ENCODE measurements around the gene GJA3.

The GJA3 gene

DNA sequence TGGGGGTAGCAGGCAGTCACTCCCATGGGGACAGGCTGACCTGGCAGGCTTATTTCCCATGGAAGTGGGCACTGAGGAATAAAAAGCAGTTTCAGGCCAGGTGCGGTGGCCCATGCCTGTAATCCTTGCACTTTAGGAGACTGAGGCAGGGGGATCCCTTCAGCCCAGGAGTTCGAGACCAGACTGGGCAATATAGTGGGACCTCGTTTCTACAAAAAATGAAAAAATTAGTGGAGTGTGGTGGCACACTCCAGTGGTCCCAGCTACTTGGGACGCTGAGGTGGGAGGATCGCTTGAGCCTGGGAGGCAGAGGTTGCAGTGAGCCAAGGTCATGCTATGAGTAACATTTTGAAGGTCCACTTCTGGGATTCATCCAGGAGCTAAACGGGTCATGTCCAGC lies 25.9 kb upstream of the GJA3 start:
- no peaks in the 10 kb centered on the region for H3K4me1 Mint-ChIP-seq
- no peak overlapping the region for H3K4me3 Mint-ChIP-seq
- no peaks in the 10 kb centered on the region for H3K36me3 Mint-ChIP-seq (ENCODE audit: low read depth)
- H3K27ac Mint-ChIP-seq: no peak overlapping the region
- DNase-seq: no peak
- no peaks in the 10 kb centered on the region for H3K9me3 Mint-ChIP-seq
- peaks cover 81% of the 10 kb centered on the region for H3K27me3 Mint-ChIP-seq (ENCODE audit: low read depth, poor library complexity)
- TF ChIP-seq, protein P1, sequence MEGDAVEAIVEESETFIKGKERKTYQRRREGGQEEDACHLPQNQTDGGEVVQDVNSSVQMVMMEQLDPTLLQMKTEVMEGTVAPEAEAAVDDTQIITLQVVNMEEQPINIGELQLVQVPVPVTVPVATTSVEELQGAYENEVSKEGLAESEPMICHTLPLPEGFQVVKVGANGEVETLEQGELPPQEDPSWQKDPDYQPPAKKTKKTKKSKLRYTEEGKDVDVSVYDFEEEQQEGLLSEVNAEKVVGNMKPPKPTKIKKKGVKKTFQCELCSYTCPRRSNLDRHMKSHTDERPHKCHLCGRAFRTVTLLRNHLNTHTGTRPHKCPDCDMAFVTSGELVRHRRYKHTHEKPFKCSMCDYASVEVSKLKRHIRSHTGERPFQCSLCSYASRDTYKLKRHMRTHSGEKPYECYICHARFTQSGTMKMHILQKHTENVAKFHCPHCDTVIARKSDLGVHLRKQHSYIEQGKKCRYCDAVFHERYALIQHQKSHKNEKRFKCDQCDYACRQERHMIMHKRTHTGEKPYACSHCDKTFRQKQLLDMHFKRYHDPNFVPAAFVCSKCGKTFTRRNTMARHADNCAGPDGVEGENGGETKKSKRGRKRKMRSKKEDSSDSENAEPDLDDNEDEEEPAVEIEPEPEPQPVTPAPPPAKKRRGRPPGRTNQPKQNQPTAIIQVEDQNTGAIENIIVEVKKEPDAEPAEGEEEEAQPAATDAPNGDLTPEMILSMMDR (IDR thresholded peaks at IDR 0.05): no peak

DNA sequence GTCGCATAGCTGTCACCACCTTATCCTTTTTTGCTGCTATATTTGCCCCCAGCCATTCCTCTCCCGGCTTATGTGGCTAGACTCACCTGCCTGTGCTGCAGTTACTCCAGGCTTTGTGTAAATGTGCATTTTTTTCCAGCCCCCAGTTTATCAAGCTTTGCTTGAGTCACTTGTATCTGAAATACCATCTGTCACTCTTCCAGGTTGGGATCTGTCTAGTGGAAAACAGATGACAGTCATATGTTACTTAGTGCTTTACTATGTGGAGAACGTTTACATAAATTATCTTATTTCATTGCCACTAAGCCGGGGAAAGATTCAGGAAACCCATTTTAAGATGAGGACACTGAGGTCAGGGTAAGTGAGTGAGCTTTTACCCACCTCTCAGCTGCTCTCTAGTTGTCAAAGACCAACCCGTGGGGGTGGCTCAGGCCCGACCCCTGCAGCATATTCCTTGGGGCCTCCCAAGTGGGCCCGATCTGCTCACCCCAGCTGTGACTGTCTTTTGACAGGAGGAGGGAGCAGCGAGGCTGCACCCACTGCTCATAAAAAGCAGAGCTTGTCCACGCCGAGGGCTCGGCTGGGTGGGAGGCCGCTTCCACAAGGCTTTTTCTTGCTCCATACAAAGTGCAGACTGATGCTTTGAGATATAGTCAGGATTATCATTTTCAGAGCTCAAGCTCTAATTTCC lies 24.7 kb upstream of the GJA3 start:
- H3K27ac Mint-ChIP-seq: no peak overlapping the region
- TF ChIP-seq, protein P1 (IDR thresholded peaks at IDR 0.05): no peak
- no peaks in the 10 kb centered on the region for H3K36me3 Mint-ChIP-seq (ENCODE audit: low read depth)
- peaks cover 74% of the 10 kb centered on the region for H3K27me3 Mint-ChIP-seq (ENCODE audit: low read depth, poor library complexity)
- no peak overlapping the region for H3K4me3 Mint-ChIP-seq
- no peaks in the 10 kb centered on the region for H3K9me3 Mint-ChIP-seq
- DNase-seq: no peak
- H3K4me1 Mint-ChIP-seq: no peaks in the 10 kb centered on the region

DNA sequence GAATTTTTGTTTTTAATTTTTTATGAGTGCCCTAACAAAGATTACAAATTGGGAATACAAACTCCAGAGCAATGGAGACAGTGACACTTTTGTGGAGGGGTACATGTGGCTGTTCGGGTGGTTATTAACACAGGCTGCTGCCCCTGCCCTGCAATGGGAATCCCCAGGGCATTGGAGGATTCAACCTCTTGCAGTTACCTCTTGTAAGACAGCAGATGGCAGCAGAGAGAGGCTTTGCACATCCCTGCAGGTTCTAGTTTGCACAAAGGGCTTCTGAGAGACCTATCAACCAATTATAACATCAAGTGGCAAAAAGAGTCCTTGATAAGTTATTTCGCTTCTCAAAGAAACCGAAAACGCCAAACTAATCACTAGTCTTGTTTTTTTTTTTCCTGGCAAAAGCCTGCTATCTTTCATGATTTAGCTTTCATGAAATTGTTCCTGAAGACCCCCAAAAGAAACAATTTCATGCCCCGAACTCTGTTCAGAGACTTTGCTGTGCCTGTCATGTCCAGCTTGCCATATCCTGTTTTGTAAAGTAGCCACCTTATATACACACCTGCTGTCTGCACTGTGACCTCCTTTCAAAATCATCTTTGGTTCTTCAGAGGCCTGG lies 21.5 kb upstream of the GJA3 start:
- no peaks in the 10 kb centered on the region for H3K36me3 Mint-ChIP-seq (ENCODE audit: low read depth)
- no peak overlapping the region for H3K27ac Mint-ChIP-seq
- peaks cover 11% of the 10 kb centered on the region for H3K4me1 Mint-ChIP-seq
- H3K27me3 Mint-ChIP-seq (ENCODE audit: low read depth, poor library complexity): peaks cover 50% of the 10 kb centered on the region
- TF ChIP-seq, protein P1 (IDR thresholded peaks at IDR 0.05): peak; percentile 86
- no peak overlapping the region for H3K4me3 Mint-ChIP-seq
- H3K9me3 Mint-ChIP-seq: no peaks in the 10 kb centered on the region
- peak; percentile 59 for DNase-seq

DNA sequence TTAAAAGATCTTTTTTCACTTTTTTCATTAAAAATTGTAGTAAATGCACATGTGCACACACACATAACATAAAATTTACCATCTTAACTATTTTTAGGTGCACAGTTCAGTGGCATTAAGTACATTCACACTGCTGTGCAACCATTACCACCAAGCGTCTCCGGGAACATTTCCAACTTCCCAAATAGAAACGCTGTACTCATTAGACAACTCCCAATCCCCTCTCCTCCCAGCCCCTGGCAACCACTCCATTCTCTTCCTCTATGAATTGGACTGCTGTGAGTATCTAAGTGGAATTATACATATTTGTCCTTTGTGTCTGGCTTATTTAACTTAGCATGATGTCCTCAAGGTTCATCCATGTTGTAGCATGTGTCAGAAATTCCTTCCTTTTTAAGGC lies 20.3 kb upstream of the GJA3 start:
- H3K9me3 Mint-ChIP-seq: no peaks in the 10 kb centered on the region
- H3K27me3 Mint-ChIP-seq (ENCODE audit: low read depth, poor library complexity): peaks cover 43% of the 10 kb centered on the region
- DNase-seq: no peak

DNA sequence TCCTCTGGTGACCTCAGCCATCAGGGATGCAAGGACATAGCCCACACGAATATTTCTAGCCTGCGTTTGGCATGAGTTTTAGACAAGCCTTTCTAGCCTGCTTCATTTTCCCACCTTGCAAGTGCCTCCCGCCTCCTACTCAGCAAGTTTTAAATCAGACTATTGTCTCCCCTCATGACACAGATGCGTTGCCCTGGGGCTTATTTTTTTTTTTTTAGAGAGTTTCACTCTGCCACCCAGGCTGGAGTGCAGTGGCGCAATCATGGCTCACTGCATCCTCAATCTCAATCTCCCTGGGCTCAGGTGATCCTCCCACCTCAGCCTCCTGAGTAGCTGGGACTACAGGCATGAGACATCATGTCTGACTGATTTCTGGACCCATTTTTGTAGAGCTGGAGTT lies 17.3 kb upstream of the GJA3 start:
- no peaks in the 10 kb centered on the region for H3K36me3 Mint-ChIP-seq (ENCODE audit: low read depth)
- H3K27me3 Mint-ChIP-seq (ENCODE audit: low read depth, poor library complexity): peaks cover 29% of the 10 kb centered on the region
- H3K4me1 Mint-ChIP-seq: peaks cover 23% of the 10 kb centered on the region
- no peaks in the 10 kb centered on the region for H3K9me3 Mint-ChIP-seq
- H3K27ac Mint-ChIP-seq: peak overlapping the region; percentile 50
- TF ChIP-seq, protein P1 (IDR thresholded peaks at IDR 0.05): no peak
- H3K4me3 Mint-ChIP-seq: no peak overlapping the region
- DNase-seq: no peak

More for the DNA sequence above, 20.3 kb upstream of the GJA3 start:
- no peak overlapping the region for H3K27ac Mint-ChIP-seq
- no peaks in the 10 kb centered on the region for H3K36me3 Mint-ChIP-seq (ENCODE audit: low read depth)
- H3K4me3 Mint-ChIP-seq: no peak overlapping the region
- H3K4me1 Mint-ChIP-seq: peaks cover 11% of the 10 kb centered on the region
- TF ChIP-seq, protein P1 (IDR thresholded peaks at IDR 0.05): no peak
